ENCODE measurements around the gene RPL38.

RPL38 gene

GRCh38 chr17:74231928-74232907 lies 28.7 kb downstream of the RPL38 start:
- in situ Hi-C loops (cut with MboI; ENCODE audit: low sequenced_read_pairs, unreplicated experiment): no loop called here
- DNase-seq (ENCODE audit: low spot score): no peak
- TF ChIP-seq CTCF (IDR thresholded peaks at IDR 0.05; ENCODE audit: borderline replicate concordance, control extremely low read depth, extremely low read depth, insufficient read depth, missing control alignments): no peak

- no peak for TF ChIP-seq CTCF (IDR thresholded peaks at IDR 0.05; ENCODE audit: borderline replicate concordance, control extremely low read depth, extremely low read depth, insufficient read depth, missing control alignments)
- DNase-seq (ENCODE audit: low spot score): no peak
- in situ Hi-C loops (cut with MboI; ENCODE audit: low sequenced_read_pairs, unreplicated experiment): no loop called here
These were observed 30.5 kb downstream of the RPL38 start for GRCh38 chr17:74233937-74234336.

- no peak for DNase-seq (ENCODE audit: low spot score)
- no peak for TF ChIP-seq CTCF (IDR thresholded peaks at IDR 0.05; ENCODE audit: borderline replicate concordance, control extremely low read depth, extremely low read depth, insufficient read depth, missing control alignments)
- in situ Hi-C loops (cut with MboI; ENCODE audit: low sequenced_read_pairs, unreplicated experiment): no loop called here
These were observed 31.0 kb downstream of the RPL38 start for GRCh38 chr17:74234486-74234885.

GRCh38 chr17:74235040-74235581 lies 31.6 kb downstream of the RPL38 start:
- in situ Hi-C loops (cut with MboI; ENCODE audit: low sequenced_read_pairs, unreplicated experiment): no loop called here

GRCh38 chr17:74235911-74236371 lies 32.5 kb downstream of the RPL38 start:
- DNase-seq (ENCODE audit: low spot score): no peak
- in situ Hi-C loops (cut with MboI; ENCODE audit: low sequenced_read_pairs, unreplicated experiment): no loop called here
- TF ChIP-seq CTCF (IDR thresholded peaks at IDR 0.05; ENCODE audit: borderline replicate concordance, control extremely low read depth, extremely low read depth, insufficient read depth, missing control alignments): no peak

More at GRCh38 chr17:74235040-74235581, 31.6 kb downstream of the RPL38 start:
- DNase-seq (ENCODE audit: low spot score): no peak
- no peak for TF ChIP-seq CTCF (IDR thresholded peaks at IDR 0.05; ENCODE audit: borderline replicate concordance, control extremely low read depth, extremely low read depth, insufficient read depth, missing control alignments)

- in situ Hi-C loops (cut with MboI; ENCODE audit: low sequenced_read_pairs, unreplicated experiment): no loop called here
- DNase-seq (ENCODE audit: low spot score): no peak
- no peak for TF ChIP-seq CTCF (IDR thresholded peaks at IDR 0.05; ENCODE audit: borderline replicate concordance, control extremely low read depth, extremely low read depth, insufficient read depth, missing control alignments)
These were observed 33.8 kb downstream of the RPL38 start for GRCh38 chr17:74237321-74237720.

All from GM13976 (cell line).